HTR-8/SVneo (cell line): Measurements from ENCODE around the gene RRN3.
"Not testable (repeated sequence)": the region's sequence is repeated elsewhere in the genome, so short reads cannot be mapped to it uniquely, and the experiment has no call there.

ENCODE experiments used
- DNase-seq: peaks from one replicate; pipeline ENCODE4 v3.0.0; 2011; ENCODE audit warnings: low spot score, mixed read lengths; ENCODE audit not compliant: insufficient read length
- FAIRE-seq: peaks from 2 replicates; lab custom pipeline; 2011; peaks lifted over from hg19 to GRCh38; lab: Jason Lieb, UNC

Gene RRN3

GRCh38 chr16:15093955-15094827, at the start of gene RRN3:
RRN3 (minus strand) TSS chr16:15094272; CDS start chr16:15094233, 39 bp downstream.
- peak; percentile 85 for DNase-seq
- not testable (repeated sequence) for FAIRE-seq

GRCh38 chr16:15143601-15144091, 49.6 kb upstream of the RRN3 start:
- not testable (repeated sequence) for FAIRE-seq, DNase-seq

- DNase-seq, FAIRE-seq: not testable (repeated sequence)
Observed at GRCh38 chr16:15142891-15143600, 49.0 kb upstream of the RRN3 start.

- not testable (repeated sequence) for FAIRE-seq, DNase-seq
Observed at GRCh38 chr16:15142107-15142890, 48.2 kb upstream of the RRN3 start.

GRCh38 chr16:15141586-15141985, 47.5 kb upstream of the RRN3 start:
- DNase-seq (no peak), FAIRE-seq (peak; percentile 40)

- DNase-seq, FAIRE-seq: not testable (repeated sequence)
Observed at GRCh38 chr16:15140444-15141365, 46.6 kb upstream of the RRN3 start.

- not testable (repeated sequence) for FAIRE-seq
Observed at GRCh38 chr16:15137514-15137913, 43.4 kb upstream of the RRN3 start.

GRCh38 chr16:15135483-15136360, 41.6 kb upstream of the RRN3 start:
- DNase-seq, FAIRE-seq: not testable (repeated sequence)

More at GRCh38 chr16:15137514-15137913, 43.4 kb upstream of the RRN3 start:
- DNase-seq, result not testable (repeated sequence)

GRCh38 chr16:15134752-15135482, 40.8 kb upstream of the RRN3 start:
- not testable (repeated sequence) for FAIRE-seq, DNase-seq

GRCh38 chr16:15133554-15133953, 39.5 kb upstream of the RRN3 start:
- DNase-seq, FAIRE-seq: not testable (repeated sequence)

- not testable (repeated sequence) for FAIRE-seq, DNase-seq
Observed at GRCh38 chr16:15132719-15133428, 38.8 kb upstream of the RRN3 start.

- not testable (repeated sequence) for DNase-seq, FAIRE-seq
Observed at GRCh38 chr16:15130943-15131700, 37.0 kb upstream of the RRN3 start.

GRCh38 chr16:15130256-15130932, 36.3 kb upstream of the RRN3 start:
- DNase-seq, FAIRE-seq: not testable (repeated sequence)

GRCh38 chr16:15127641-15128425, 33.8 kb upstream of the RRN3 start:
- FAIRE-seq, DNase-seq: not testable (repeated sequence)
